Measurements from ENCODE around the gene KIF5C.

DNA sequence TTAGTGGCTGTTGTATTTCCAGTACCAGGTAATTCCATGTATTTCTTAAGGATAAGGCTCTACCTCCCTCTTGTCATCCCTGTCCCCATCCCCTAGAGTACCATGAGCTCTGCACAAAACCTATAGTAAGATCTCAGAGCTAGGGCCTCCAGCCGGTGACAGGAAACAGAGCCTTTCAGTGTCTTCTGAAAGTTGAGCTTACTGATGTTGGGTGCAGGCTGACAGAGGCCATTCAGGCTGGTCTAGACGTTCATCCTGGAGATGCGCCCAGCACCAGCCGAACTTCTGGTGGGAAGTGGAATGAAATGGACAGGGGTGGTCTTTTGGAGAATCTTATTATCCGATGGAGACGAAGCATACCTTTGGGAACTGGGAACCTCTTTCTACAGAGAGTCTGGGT lies 146.7 kb downstream of the KIF5C start:
- TF ChIP-seq CTCF (IDR thresholded peaks at IDR 0.05): no peak
- no peak for TF ChIP-seq EP300 (IDR thresholded peaks at IDR 0.05)
- TF ChIP-seq POLR2AphosphoS5 (IDR thresholded peaks at IDR 0.05): no peak
